GM20431 (cell line): Measurements from ENCODE around the gene TGM3.

Experiments used
- in situ Hi-C: fragments of 300-500 bp; cut with MseI, MboI; formaldehyde crosslinking; loops from one replicate; pipeline ENCODE4 v1.15.0; 2020; ENCODE audit warnings: low sequenced_read_pairs; ENCODE audit not compliant: unreplicated experiment

TGM3 gene

GRCh38 chr20:2304180-2304579 lies 8.4 kb downstream of the TGM3 start:
- in situ Hi-C loops: no loop called here

GRCh38 chr20:2305029-2305428 lies 9.2 kb downstream of the TGM3 start:
- in situ Hi-C loops: no loop called here

GRCh38 chr20:2305479-2305878 lies 9.7 kb downstream of the TGM3 start:
- in situ Hi-C loops: no loop called here

GRCh38 chr20:2305946-2306345 lies 10.1 kb downstream of the TGM3 start:
- in situ Hi-C loops: no loop called here

- in situ Hi-C loops: no loop called here
These were observed 11.3 kb downstream of the TGM3 start for GRCh38 chr20:2307136-2307535.

- in situ Hi-C loops: no loop called here
These were observed 15.5 kb downstream of the TGM3 start for GRCh38 chr20:2311329-2311728.

- in situ Hi-C loops: no loop called here
These were observed 17.1 kb downstream of the TGM3 start for GRCh38 chr20:2312876-2313275.

- in situ Hi-C loops: no loop called here
These were observed 17.5 kb downstream of the TGM3 start for GRCh38 chr20:2313316-2313715.

- in situ Hi-C loops: no loop called here
These were observed 19.1 kb downstream of the TGM3 start for GRCh38 chr20:2314759-2315439.

- in situ Hi-C loops: no loop called here
These were observed 19.6 kb downstream of the TGM3 start for GRCh38 chr20:2315440-2315778.

GRCh38 chr20:2316847-2317495 lies 21.2 kb downstream of the TGM3 start:
- in situ Hi-C loops: no loop called here

GRCh38 chr20:2320813-2321658 lies 25.2 kb downstream of the TGM3 start:
- in situ Hi-C loops: no loop called here

- in situ Hi-C loops: no loop called here
These were observed 27.2 kb downstream of the TGM3 start for GRCh38 chr20:2323051-2323450.

- in situ Hi-C loops: no loop called here
These were observed 30.2 kb downstream of the TGM3 start for GRCh38 chr20:2326046-2326445.

GRCh38 chr20:2327620-2328555 lies 32.1 kb downstream of the TGM3 start:
- in situ Hi-C loops: no loop called here

GRCh38 chr20:2329286-2329685 lies 33.5 kb downstream of the TGM3 start:
- in situ Hi-C loops: no loop called here

GRCh38 chr20:2330090-2330695 lies 34.4 kb downstream of the TGM3 start:
- in situ Hi-C loops: no loop called here

- in situ Hi-C loops: no loop called here
These were observed 35.3 kb downstream of the TGM3 start for GRCh38 chr20:2331106-2331505.

GRCh38 chr20:2331901-2332565 lies 36.2 kb downstream of the TGM3 start:
- in situ Hi-C loops: no loop called here
